Muscle of arm (tissue), 12 donors: ENCODE results near the gene HEATR3. TPM values are rescaled to one million over a fixed set of nuclear protein-coding genes. Genes with fewer than 3 reads are reported as not detected.
"Not testable (repeated sequence)": the region's sequence is repeated elsewhere in the genome, so short reads cannot be mapped to it uniquely, and the experiment has no call there.

Experiments used
- DNase-seq: peaks from one replicate; pipeline ENCODE4 v3.0.0-alpha.2; 2013
- polyA plus RNA-seq, 12 donors: library from polyadenylated mRNA; unstranded; fragments of 120-200 nt; gene quantifications; one replicate each; pipeline ENCODE4 v1.2.1, GENCODE V29; 2013; ENCODE audit not compliant: insufficient read length in 12 of 12

Gene HEATR3
- polyA plus RNA-seq, 12 donors, result 13.6 to 45.5 (median 17.6) TPM; not detected in 1

- DNase-seq, result no peak
Observed at GRCh38 chr16:50099957-50100648, 34.3 kb downstream of the HEATR3 start.

DNA sequence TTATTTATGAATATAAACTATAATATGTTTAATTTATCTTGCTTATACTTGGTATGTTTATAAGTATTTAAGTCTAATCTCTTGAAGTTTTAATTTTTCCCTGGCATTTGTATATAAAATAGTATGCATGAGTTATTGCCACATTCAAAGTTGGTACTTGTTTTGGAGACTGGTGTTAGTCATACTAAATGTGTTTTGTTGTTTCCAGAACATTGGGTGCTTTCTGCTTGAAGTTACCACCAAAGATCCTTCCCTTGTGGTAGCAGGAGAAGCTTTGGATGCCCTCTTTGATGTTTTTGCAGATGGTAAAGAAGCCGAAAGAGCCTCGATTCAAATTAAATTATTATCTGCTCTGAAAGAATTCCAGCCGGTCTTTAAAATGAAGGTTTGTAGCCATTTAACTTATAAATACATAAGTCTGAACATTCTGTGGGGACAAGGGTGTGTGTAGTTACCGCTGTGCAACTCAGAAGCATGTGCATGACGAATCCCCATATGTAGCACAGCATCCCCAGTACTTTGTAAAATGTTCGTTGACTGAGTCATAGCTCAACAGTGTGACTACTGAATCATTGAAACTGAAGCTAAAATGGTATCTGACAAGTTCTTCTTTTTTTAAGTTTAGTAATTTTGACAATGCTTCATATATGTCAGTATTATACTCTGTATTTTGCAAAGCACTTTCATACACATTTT is 36.4 kb downstream of the HEATR3 start:
- DNase-seq, result no peak

GRCh38 chr16:50103764-50104163 is 38.0 kb downstream of the HEATR3 start:
- no peak for DNase-seq

GRCh38 chr16:50114357-50115129 is 48.8 kb downstream of the HEATR3 start:
- DNase-seq, result no peak

GRCh38 chr16:50120711-50121110 is 54.9 kb downstream of the HEATR3 start:
- DNase-seq, result no peak

DNA sequence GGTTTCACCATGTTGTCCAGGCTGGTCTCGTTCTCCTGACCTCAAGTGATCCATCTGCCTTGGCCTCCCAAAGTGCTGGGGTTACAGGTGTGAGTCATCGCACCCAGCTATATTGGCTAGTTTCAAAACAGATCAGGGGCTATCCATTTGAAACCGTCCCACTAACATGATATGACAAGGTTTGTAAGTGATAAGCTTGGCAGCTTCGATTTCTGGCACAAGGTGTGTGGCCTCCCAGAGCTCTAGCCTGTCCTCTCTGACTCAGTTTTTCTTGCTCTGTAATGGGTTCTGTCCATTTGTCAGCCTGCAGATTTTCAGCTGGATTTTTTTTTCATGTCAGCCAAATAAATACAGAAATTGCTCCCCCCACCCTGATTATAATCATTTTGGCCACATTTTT is 55.5 kb downstream of the HEATR3 start:
- DNase-seq, result no peak

GRCh38 chr16:50121721-50122445 is 56.1 kb downstream of the HEATR3 start:
- no peak for DNase-seq

DNA sequence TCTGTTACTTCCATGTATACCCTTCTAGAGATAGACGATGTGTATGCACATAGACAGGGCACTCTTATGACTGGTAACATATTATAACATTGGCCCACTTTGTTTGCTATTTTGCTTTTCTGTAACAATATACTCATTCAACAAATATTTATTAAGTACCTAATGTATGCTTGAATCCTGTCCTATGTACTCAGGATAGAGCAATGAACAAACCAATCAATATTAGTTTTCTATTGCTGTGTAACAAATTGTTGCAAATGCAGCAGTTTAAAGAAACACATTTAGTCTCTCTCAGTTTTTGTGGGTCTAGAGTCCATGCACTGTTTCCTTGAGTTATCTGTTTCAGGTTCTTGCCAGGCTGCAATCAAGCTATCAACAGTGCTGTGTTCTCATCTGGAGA is 57.6 kb downstream of the HEATR3 start:
- no peak for DNase-seq

DNA sequence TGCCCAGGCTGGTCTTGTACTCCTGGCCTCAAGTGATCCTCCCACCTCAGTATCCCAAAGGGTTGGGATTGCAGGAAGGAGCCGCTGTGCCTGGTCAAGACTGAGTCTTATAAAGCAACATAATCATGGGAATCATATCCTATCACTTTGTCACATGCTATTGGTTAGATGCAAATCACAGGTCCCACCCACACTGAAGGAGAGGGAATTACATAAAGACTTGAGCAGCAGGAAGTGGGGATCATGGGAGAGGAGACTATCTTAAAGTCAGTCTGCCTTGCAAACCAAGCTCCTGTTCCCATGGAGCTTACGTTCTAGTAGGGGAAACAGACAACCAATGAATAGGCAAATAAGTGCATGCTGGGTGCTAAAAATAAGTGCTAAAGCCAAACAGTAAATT is 59.0 kb downstream of the HEATR3 start:
- no peak for DNase-seq

GRCh38 chr16:50126183-50126582 is 60.4 kb downstream of the HEATR3 start:
- no peak for DNase-seq

DNA sequence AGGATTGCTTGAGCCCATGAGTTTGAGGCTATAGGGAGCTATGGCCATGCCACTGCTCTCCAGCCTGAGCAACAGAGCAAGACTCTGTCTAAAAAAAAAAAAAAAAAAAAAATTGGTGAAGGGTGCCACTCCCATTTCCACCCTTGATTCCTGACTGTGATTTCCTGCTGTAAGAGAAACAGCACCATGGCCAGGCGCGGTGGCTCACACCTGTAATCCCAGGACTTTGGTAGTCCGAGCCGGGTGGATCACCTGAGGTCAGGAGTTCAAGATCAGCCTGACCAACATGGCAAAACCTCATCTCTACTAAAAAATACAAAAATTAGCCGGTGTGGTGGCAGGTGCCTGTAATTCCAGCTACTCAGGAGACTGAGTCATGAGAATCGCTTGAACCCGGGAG is 66.8 kb downstream of the HEATR3 start:
- DNase-seq, result not testable (repeated sequence)

DNA sequence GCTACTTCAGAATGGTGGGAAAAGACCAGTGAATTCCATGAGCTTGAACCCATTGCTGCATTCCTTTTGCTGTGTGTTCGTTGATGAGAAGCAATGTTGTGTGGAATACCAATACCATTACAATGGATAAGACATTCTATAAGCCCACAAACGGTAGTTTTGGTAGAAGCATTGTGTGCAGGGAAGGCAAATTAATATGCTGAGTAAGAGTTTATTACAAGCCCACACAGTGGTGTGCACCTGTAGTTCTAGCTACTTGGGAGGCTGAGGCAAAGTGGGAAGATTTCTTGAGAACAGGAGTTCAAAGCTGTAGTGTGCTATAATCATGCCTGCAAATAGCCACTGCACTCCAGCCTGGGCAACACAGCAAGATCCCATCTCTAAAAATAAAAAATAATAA is 67.4 kb downstream of the HEATR3 start:
- DNase-seq, result no peak

DNA sequence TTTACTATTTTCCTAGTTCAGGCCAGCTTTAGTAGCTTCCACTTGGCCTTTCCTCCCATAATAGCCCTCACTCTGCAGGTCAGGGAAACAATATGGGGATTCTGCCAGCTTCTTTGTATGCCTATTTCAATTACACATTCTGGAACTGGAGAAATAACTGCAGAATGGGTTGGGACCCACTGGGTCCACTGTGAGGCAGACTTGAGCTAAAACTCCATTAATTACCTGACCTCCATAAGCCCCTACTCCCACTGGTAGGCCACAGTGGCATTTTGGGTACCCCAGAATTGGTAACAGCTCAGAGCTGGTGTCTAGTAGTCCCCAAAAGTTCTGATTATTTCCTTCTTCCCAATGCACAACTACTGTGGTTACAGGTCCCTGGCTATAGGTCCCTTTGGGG is 70.6 kb downstream of the HEATR3 start:
- DNase-seq, result no peak

DNA sequence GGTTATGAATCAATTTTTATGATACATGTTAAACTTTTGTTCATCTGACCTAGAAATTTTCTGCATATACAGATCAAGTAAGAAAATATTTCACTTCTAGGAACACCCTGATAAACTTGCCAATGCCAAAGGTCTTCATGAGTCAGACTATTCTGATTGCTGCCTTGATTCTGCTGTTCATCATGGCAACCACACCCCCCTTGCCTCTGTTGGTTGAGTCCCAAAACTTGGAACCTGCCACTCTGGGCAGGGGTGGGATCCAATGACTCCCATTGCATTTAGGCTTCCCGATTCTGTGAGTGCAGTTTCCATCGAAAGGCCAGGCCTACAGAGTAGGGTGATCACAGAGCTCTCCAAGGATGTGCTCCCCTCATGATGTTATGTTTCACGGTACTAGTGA is 71.5 kb downstream of the HEATR3 start:
- no peak for DNase-seq

DNA sequence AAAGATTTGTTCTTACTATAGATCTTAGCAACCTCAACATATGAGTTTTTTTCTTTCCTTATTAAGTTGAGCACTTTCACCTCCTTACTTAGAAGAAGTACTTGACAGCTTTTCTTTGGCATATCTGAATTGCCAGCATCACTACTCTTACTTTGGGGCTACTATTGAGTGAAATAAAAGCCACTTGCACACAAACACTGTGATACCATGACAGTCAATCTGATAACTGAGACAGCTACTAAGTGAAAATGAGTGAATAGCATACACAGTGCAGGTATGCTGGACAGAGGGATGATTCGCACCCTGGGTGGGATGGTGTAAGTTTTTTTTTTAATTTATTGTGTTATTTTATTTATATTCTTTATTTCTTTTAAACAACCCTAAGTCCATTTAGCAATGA is 73.8 kb downstream of the HEATR3 start:
- no peak for DNase-seq

- no peak for DNase-seq
Observed at GRCh38 chr16:50144211-50144610, 78.4 kb downstream of the HEATR3 start.

- DNase-seq, result no peak
Observed at GRCh38 chr16:50146479-50147435, 81.0 kb downstream of the HEATR3 start.

DNA sequence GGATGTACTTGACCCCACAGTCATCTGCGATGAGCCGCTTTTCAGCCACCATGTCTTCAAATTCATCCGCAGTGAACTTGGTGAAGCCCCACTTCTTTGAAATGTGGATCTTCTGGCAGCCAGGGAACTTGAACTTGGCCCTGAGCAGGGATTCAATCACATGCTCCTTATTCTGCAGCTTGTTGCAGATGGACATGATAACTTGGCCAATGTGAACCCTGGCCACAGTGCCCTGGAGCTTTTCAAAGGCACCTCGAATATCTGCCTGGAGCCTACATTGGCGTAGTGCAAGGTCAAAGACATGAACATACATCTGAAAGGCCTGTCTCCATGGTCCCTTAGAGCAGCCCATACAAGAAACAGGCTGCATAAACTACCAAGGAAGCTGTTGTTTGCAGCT is 85.6 kb downstream of the HEATR3 start:
- DNase-seq, result no peak

DNA sequence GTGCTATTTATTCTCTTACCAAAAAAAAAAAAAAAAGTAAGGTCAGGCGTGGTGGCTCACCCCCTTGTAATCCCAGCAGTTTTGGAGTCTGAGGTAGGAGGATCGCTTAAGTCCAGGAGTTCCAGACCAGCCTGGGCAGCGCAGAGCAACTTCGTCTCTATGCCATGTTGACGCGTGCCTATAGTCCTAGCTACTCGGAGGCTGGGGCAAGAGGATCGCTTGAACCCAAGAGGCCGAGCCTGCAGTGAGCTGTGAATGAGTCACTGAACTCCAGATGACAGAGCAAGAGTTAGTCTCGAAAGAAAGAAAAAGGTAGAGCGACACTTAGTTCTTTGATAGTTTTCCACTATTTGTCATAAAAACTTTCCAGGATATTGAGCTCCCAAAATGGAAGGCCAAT is 86.0 kb downstream of the HEATR3 start:
- no peak for DNase-seq

GRCh38 chr16:50152351-50152806 is 86.6 kb downstream of the HEATR3 start:
- DNase-seq, result peak; percentile 43
